HG03039 (cell line): Measurements from ENCODE around the gene HPDL.
"Not testable (repeated sequence)": the region's sequence is repeated elsewhere in the genome, so short reads cannot be mapped to it uniquely, and the experiment has no call there.

Experiments used
- ATAC-seq: cut with Tn5 transposase; IDR thresholded peaks from one replicate; pipeline ENCODE4 v1.9.1; 2021; ENCODE audit warnings: mild to moderate bottlenecking, moderate library complexity; ENCODE audit not compliant: unreplicated experiment

HPDL gene

GRCh38 chr1:45348966-45349677, 22.4 kb downstream of the HPDL start:
- no peak for ATAC-seq

GRCh38 chr1:45351508-45351907, 24.8 kb downstream of the HPDL start:
- no peak for ATAC-seq

GRCh38 chr1:45353685-45354084, 27.0 kb downstream of the HPDL start:
- no peak for ATAC-seq

GRCh38 chr1:45354838-45355237, 28.1 kb downstream of the HPDL start:
- ATAC-seq = no peak

- no peak for ATAC-seq
Observed at GRCh38 chr1:45355683-45356082, 29.0 kb downstream of the HPDL start.

GRCh38 chr1:45356186-45356585, 29.5 kb downstream of the HPDL start:
- no peak for ATAC-seq

- no peak for ATAC-seq
Observed at GRCh38 chr1:45359882-45360513, 33.3 kb downstream of the HPDL start.

- not testable (repeated sequence) for ATAC-seq
Observed at GRCh38 chr1:45360981-45361380, 34.3 kb downstream of the HPDL start.

GRCh38 chr1:45364294-45364693, 37.6 kb downstream of the HPDL start:
- ATAC-seq = no peak

- no peak for ATAC-seq
Observed at GRCh38 chr1:45365051-45365450, 38.4 kb downstream of the HPDL start.

GRCh38 chr1:45370575-45370974, 43.9 kb downstream of the HPDL start:
- peak; percentile 54 for ATAC-seq

- ATAC-seq = no peak
Observed at GRCh38 chr1:45373573-45373972, 46.9 kb downstream of the HPDL start.

GRCh38 chr1:45375104-45376090, 48.7 kb downstream of the HPDL start:
- ATAC-seq = no peak

GRCh38 chr1:45378184-45378583, 51.5 kb downstream of the HPDL start:
- ATAC-seq = no peak
